ENCODE data around the gene B3GNT7.

Gene B3GNT7

GRCh38 chr2:231383416-231384108 lies 11.9 kb upstream of the B3GNT7 start:
- in situ Hi-C loops (cut with MboI; ENCODE audit: low sequenced_read_pairs, unreplicated experiment), result no loop called here
- no peak for TF ChIP-seq CTCF (IDR thresholded peaks at IDR 0.05; ENCODE audit: borderline replicate concordance, control extremely low read depth, extremely low read depth, insufficient read depth, missing control alignments)
- DNase-seq (ENCODE audit: low spot score), result no peak

GRCh38 chr2:231384109-231384435 lies 11.4 kb upstream of the B3GNT7 start:
- in situ Hi-C loops (cut with MboI; ENCODE audit: low sequenced_read_pairs, unreplicated experiment), result no loop called here
- TF ChIP-seq CTCF (IDR thresholded peaks at IDR 0.05; ENCODE audit: borderline replicate concordance, control extremely low read depth, extremely low read depth, insufficient read depth, missing control alignments), result no peak
- DNase-seq (ENCODE audit: low spot score), result no peak

- no peak for TF ChIP-seq CTCF (IDR thresholded peaks at IDR 0.05; ENCODE audit: borderline replicate concordance, control extremely low read depth, extremely low read depth, insufficient read depth, missing control alignments)
- in situ Hi-C loops (cut with MboI; ENCODE audit: low sequenced_read_pairs, unreplicated experiment), result no loop called here
- DNase-seq (ENCODE audit: low spot score), result no peak
These were observed 10.5 kb upstream of the B3GNT7 start for GRCh38 chr2:231384970-231385369.

GRCh38 chr2:231385429-231385828 lies 10.1 kb upstream of the B3GNT7 start:
- no peak for TF ChIP-seq CTCF (IDR thresholded peaks at IDR 0.05; ENCODE audit: borderline replicate concordance, control extremely low read depth, extremely low read depth, insufficient read depth, missing control alignments)
- in situ Hi-C loops (cut with MboI; ENCODE audit: low sequenced_read_pairs, unreplicated experiment), result no loop called here
- no peak for DNase-seq (ENCODE audit: low spot score)

- no peak for TF ChIP-seq CTCF (IDR thresholded peaks at IDR 0.05; ENCODE audit: borderline replicate concordance, control extremely low read depth, extremely low read depth, insufficient read depth, missing control alignments)
- no peak for DNase-seq (ENCODE audit: low spot score)
- in situ Hi-C loops (cut with MboI; ENCODE audit: low sequenced_read_pairs, unreplicated experiment), result no loop called here
These were observed 9.1 kb upstream of the B3GNT7 start for GRCh38 chr2:231386446-231386845.

GRCh38 chr2:231387904-231388724 lies 7.4 kb upstream of the B3GNT7 start:
- no peak for DNase-seq (ENCODE audit: low spot score)
- no peak for TF ChIP-seq CTCF (IDR thresholded peaks at IDR 0.05; ENCODE audit: borderline replicate concordance, control extremely low read depth, extremely low read depth, insufficient read depth, missing control alignments)
- in situ Hi-C loops (cut with MboI; ENCODE audit: low sequenced_read_pairs, unreplicated experiment), result no loop called here
